HUES6 (cell line): ENCODE measurements around the gene FAM240A.
"Not testable (repeated sequence)": the region's sequence is repeated elsewhere in the genome, so short reads cannot be mapped to it uniquely, and the experiment has no call there.

Experiments used
- H3K27ac ChIP-seq: 2 replicates; pipeline ENCODE4 v1.7.0; 2013; ENCODE audit warnings: low read depth, mild to moderate bottlenecking, low read length, inconsistent platforms
- H3K27me3 ChIP-seq: 2 replicates; pipeline ENCODE4 v1.6.1; 2013; ENCODE audit warnings: low read length; ENCODE audit not compliant: control insufficient read depth, insufficient read depth
- H3K36me3 ChIP-seq: 2 replicates; pipeline ENCODE4 v1.6.1; 2013; ENCODE audit warnings: low read length; ENCODE audit not compliant: control insufficient read depth, insufficient read depth
- H3K4me1 ChIP-seq: 2 replicates; pipeline ENCODE4 v1.6.1; 2013; ENCODE audit warnings: low read length; ENCODE audit not compliant: control insufficient read depth, insufficient read depth
- H3K4me3 ChIP-seq: 2 replicates; pipeline ENCODE4 v1.5.1; 2013; ENCODE audit warnings: low read depth, low read length
- H3K9ac ChIP-seq: one replicate; pipeline ENCODE4 v1.6.1; 2013; ENCODE audit warnings: mild to moderate bottlenecking, low read length
- H3K9me3 ChIP-seq: 2 replicates; pipeline ENCODE4 v1.6.1; 2013; ENCODE audit warnings: low read depth, low read length; ENCODE audit not compliant: control insufficient read depth, insufficient read depth

Gene FAM240A

DNA sequence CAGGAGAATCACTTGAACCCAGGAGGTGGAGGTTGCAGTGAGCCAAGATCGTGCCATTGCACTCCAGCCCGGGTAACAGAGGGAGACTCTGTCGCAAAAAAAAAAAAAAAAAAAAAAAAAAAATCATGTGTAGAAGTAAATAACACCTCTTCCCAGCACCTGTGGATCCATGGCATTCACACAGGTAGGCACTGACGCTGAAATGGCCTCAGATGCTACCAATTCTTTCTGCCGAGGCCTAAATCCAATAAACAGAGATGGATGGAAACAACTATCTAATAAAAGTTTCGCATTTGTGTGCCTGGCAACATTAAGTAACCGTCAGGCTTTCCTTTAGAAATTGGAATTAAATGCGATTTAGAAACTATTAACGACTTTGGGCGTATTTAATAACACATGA is 35.9 kb upstream of the FAM240A start:
- Histone ChIP-seq H3K4me3 (peak overlapping the region; percentile 77), H3K27me3 (no peaks in the 10 kb centered on the region), H3K36me3 (peaks cover 27% of the 10 kb centered on the region), H3K27ac (peak overlapping the region; percentile 97), H3K9me3 (no peaks in the 10 kb centered on the region), H3K9ac (peak overlapping the region; percentile 98), H3K4me1 (peaks cover 62% of the 10 kb centered on the region)

DNA sequence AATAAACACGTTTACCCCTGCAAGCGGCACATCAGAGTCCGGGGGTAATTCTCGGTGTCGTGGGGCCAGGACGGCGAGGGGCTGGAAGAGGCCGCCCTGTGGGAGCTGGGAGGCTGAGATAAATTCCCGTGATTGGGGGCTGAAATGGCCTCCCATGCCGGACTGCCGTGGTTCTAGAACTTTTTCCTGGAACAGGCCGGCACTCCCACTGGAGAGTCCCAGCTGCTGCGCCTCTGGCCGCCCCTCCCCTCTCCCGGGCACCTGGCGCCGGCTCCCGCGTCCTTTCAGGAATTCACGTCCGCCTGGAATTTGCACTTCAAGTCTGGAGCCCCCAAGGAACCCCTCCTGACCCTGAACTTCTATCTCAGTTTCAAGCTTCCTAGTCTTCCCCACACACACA is 35.4 kb upstream of the FAM240A start:
- Histone ChIP-seq H3K27me3 (no peaks in the 10 kb centered on the region), H3K9me3 (no peaks in the 10 kb centered on the region), H3K4me3 (peak overlapping the region; percentile 77), H3K36me3 (peaks cover 32% of the 10 kb centered on the region), H3K27ac (peak overlapping the region; percentile 97), H3K9ac (peak overlapping the region; percentile 98), H3K4me1 (peaks cover 57% of the 10 kb centered on the region)

DNA sequence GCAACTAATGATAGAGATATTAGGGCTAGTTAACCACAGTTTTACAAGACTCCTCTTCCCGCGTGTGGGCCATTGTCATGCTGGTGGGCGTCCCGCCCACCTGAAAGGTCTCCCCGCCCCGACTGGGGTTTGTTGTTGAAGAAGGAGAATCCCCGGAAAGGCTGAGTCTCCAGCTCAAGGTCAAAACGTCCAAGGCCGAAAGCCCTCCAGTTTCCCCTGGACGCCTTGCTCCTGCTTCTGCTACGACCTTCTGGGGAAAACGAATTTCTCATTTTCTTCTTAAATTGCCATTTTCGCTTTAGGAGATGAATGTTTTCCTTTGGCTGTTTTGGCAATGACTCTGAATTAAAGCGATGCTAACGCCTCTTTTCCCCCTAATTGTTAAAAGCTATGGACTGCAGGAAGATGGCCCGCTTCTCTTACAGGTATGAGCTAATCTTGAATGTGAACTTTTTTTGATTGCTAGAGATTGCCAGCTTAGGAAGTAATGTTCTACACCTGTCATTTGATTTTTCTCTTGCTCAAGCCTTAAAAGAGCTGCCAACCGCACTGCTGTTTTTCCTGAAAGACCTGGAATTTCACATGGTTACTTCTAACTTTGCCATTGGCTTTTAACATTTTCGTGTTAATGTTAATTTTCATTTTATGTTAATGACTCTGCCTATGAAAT is 34.6 kb upstream of the FAM240A start:
- Histone ChIP-seq H3K4me1 (peaks cover 55% of the 10 kb centered on the region), H3K9ac (peak overlapping the region; percentile 98), H3K36me3 (peaks cover 39% of the 10 kb centered on the region), H3K4me3 (peak overlapping the region; percentile 77), H3K27ac (peak overlapping the region; percentile 97)
- not testable (repeated sequence) for H3K27me3 ChIP-seq, H3K9me3 ChIP-seq

DNA sequence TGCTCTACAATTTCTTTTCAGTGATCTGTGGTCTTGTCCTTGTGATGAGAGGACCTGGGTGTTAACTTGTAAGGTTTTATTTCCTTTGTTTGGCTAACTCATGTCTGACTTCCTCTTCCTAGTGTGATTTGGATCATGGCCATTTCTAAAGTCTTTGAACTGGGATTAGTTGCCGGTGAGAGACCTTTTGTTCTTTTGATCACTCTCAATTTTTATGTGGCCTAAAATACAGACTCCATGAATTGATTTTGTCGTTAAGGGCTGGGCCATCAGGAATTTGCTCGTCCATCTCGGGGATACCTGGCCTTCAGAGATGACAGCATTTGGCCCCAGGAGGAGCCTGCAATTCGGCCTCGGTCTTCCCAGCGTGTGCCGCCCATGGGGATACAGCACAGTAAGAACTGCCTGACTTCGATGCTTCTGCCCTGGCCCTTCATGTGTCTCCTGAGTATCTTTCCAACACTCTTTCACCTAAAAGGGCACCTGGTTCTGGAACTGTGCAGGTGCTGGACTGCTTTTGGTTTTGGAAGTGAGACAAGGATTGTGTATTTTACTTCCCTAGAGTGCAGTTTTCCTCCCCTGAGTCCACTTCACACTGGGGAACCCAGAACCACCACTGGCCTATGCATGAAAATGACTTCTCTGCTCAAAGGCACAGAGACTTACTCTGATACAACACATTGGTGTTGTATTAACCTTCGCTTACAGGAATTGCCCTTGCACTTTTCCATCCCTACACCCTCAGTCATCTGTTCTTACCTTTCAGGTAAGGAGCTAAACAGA is 33.2 kb upstream of the FAM240A start:
- H3K9me3 ChIP-seq = no peaks in the 10 kb centered on the region
- H3K4me1 ChIP-seq = peaks cover 43% of the 10 kb centered on the region
- peak overlapping the region; percentile 98 for H3K9ac ChIP-seq
- H3K27ac ChIP-seq = peak overlapping the region; percentile 93
- no peaks in the 10 kb centered on the region for H3K27me3 ChIP-seq
- H3K4me3 ChIP-seq = peak overlapping the region; percentile 77
- H3K36me3 ChIP-seq = peaks cover 53% of the 10 kb centered on the region

DNA sequence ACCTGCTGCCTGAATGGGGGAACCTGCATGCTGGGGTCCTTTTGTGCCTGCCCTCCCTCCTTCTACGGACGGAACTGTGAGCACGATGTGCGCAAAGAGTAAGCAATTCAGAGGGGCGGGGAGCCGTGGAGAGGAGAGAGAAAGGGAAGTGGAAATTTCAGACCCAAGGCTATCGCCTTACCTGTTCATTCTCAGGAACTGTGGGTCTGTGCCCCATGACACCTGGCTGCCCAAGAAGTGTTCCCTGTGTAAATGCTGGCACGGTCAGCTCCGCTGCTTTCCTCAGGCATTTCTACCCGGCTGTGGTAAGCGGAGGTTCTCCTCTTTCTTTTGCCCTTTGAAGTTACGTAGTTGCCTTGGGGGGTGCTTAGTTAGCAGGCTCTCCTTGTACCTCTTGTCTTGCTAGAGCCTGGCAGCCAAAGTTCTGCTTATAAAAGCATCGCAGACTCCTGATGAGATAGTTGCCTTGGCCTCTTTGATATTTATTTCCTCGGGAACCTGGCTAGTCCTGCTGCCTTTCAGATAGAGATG is 32.5 kb upstream of the FAM240A start:
- Histone ChIP-seq H3K9ac (peak overlapping the region; percentile 98), H3K27ac (peak overlapping the region; percentile 93), H3K4me1 (peaks cover 38% of the 10 kb centered on the region), H3K4me3 (peak overlapping the region; percentile 77), H3K36me3 (peaks cover 59% of the 10 kb centered on the region), H3K27me3 (no peaks in the 10 kb centered on the region), H3K9me3 (no peaks in the 10 kb centered on the region)

DNA sequence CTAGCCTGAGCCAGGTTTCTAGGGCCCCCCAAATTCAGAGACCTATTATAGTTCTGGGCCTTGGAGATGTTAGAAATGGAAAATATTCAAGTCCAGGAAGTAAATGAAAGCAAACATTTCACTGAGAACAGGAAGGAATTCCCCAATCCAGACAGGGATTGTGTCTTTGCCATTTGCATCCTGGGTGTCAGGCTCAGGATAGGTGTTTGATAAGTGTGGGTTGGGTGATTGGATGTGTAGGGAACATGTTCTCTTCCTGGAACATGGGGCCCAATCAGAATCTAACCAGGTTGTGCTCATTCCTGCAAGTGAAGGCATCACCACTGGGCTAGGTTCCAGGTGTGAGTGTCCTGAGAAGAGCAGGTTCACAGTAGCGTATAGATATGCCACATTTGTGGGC is 31.6 kb upstream of the FAM240A start:
- Histone ChIP-seq H3K9me3 (no peaks in the 10 kb centered on the region), H3K27ac (peak overlapping the region; percentile 93; the same call in 1 of the 2 replicates), H3K4me1 (peaks cover 30% of the 10 kb centered on the region), H3K4me3 (peak overlapping the region; percentile 77), H3K9ac (peak overlapping the region; percentile 98), H3K27me3 (no peaks in the 10 kb centered on the region), H3K36me3 (peaks cover 68% of the 10 kb centered on the region)

DNA sequence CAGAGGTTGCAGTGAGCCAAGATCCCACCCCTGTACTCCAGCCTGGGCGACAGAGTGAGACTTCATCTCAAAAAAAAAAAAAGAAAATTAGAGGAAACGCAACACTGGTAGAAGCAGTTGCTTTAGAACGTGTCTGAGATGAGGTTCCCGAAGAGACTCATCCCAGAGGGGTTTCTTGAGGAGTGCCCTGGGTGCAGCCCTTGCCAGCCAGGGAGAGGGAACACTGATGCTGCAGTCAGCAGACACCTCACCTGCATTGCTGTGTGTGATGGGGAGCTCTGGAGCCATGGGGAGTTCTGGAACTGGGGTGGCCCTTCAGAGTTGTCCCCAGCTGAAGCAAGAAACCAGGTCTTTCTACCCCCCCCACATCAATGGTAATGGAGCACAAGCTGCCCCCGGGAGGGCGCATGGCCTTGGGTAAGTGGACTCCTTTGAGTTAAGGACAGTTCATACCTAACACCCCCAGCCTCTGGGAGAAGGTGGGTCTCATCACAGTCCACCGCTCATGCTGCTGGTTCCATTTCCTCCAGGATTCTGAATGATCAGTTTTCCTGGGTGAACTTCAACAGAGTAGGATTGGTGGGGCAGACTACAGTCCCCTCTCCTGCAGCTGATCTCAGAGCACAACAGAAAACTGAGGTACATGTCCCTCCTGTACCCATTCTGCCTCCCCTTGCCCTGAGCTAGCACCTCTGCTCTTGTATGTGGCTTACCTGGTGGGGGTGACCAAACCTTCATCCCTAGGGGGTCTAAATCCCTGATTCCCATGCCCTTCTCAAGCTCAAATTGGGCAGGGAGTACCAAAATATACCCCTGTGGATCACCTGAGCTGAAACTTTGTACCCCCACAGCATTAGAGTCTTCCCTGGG is 27.5 kb upstream of the FAM240A start:
- Histone ChIP-seq H3K27ac (no peak overlapping the region), H3K4me3 (no peak overlapping the region), H3K9me3 (peaks cover 15% of the 10 kb centered on the region; the same call in 1 of the 2 replicates), H3K9ac (no peak overlapping the region), H3K27me3 (no peaks in the 10 kb centered on the region), H3K36me3 (peaks cover 60% of the 10 kb centered on the region), H3K4me1 (peaks cover 11% of the 10 kb centered on the region; the same call in 1 of the 2 replicates)

DNA sequence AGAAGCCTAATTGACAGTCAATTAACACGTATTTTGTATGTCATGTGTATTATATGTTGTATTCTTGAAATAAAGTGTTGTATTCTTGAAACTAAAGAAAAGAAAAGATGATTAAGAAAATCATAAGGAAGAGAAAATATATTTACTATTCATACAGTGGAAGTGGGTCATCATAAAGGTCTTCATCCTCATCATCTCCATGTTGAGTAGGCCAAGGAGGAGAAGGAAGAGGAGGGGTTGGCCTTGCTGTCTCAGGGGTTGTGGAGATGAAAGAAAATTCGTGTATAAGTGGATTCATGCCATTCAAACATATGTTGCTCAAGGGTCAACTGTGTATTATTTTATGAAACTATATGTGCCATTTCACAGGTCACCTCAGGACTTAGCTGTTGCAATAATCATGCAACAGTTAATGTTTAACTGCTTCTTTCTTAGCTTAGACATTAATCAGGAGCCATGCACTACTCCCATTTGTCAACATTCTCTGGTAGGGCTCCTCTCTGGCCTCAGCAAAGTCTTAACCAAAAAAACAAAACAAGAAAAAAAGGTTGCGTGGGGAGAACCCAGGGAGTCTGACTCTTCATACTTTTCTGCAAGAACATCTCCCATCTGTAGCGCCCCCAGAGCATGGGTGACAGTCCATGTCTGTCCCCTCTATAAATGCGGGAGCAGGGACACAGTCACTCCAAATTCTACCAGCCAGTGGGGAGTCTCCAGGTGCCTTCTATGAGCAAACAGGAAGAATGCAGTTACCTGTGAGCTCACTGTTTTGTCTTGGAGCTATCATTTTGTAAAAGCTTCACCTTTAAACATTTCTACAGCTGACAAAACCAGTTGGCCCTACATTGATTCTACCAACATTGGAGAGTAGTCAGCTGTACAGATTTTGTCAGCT is 26.3 kb upstream of the FAM240A start:
- no peak overlapping the region for H3K9ac ChIP-seq
- H3K4me3 ChIP-seq = no peak overlapping the region
- H3K4me1 ChIP-seq = 0 out of 2 replicates have a peak, but pooled peaks cover under 1% of the 10 kb centered on the region
- no peak overlapping the region for H3K27ac ChIP-seq
- no peaks in the 10 kb centered on the region for H3K27me3 ChIP-seq
- H3K9me3 ChIP-seq = peaks cover 22% of the 10 kb centered on the region; the same call in 1 of the 2 replicates
- H3K36me3 ChIP-seq = peaks cover 48% of the 10 kb centered on the region

DNA sequence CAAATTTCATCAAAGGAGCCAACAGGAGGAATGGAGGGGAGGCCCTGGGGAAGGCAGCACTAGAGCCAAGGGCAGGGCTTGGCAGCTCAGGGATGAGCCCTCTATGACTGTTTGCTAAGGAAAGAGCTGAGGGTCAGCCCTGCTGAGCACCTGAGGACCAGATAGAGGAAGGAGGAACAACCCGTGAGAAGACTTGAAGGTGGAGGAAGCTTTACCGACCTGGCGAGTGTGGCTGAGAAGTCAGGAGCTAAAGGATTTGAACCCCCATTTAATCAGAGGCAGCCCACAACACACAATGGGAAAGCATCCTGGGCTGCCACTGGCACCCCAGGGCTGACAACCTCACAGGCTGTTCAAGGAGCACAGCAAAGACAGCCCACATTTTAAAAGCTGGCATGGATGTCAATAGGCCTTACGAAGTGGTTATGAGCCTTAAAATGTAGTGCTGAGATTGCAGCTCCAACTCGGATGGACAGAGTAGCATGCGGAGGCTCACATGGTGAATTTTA is 25.5 kb upstream of the FAM240A start:
- no peaks in the 10 kb centered on the region for H3K4me1 ChIP-seq

DNA sequence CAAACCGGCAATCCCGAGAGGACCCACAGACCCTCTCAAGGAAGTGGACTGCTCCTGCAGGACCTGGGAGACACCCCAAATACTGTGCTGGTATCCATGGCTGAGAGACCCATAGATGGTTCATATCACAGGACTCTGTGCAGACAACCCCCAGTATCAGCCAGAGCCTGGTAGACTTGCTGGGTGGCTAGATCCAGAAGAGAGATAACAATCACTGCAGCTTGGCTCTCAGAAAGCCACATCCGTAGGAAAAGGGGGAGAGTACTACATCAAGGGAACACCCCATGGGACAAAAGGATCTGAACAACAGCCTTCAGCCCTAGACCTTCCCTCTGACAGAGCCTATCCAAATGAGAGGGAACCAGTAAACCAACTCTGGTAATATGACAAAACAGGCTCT is 25.1 kb upstream of the FAM240A start:
- peaks cover 38% of the 10 kb centered on the region for H3K36me3 ChIP-seq
- H3K27me3 ChIP-seq, H3K4me3 ChIP-seq, H3K4me1 ChIP-seq, H3K9ac ChIP-seq, H3K27ac ChIP-seq: not testable (repeated sequence)
- H3K9me3 ChIP-seq = peaks cover 26% of the 10 kb centered on the region; the same call in 1 of the 2 replicates

More for the DNA sequence above, 25.5 kb upstream of the FAM240A start:
- Histone ChIP-seq H3K9me3 (peaks cover 26% of the 10 kb centered on the region; the same call in 1 of the 2 replicates), H3K9ac (no peak overlapping the region), H3K27ac (no peak overlapping the region), H3K4me3 (no peak overlapping the region), H3K36me3 (peaks cover 41% of the 10 kb centered on the region), H3K27me3 (no peaks in the 10 kb centered on the region)
